GM19455 (cell line): Measurements from ENCODE around the gene SLC16A4.
A peak's percentile ranks its signal among the peaks of the same experiment; 100 is the strongest.
"Not testable (repeated sequence)": the region's sequence is repeated elsewhere in the genome, so short reads cannot be mapped to it uniquely, and the experiment has no call there.

Experiments
- ATAC-seq: cut with Tn5 transposase; IDR thresholded peaks from one replicate; pipeline ENCODE4 v1.9.1; 2021; ENCODE audit not compliant: unreplicated experiment

The SLC16A4 gene

GRCh38 chr1:110409316-110409715 is 18.5 kb upstream of the SLC16A4 start:
- no peak for ATAC-seq

- no peak for ATAC-seq
Observed at GRCh38 chr1:110408488-110408887, 17.7 kb upstream of the SLC16A4 start.

- peak; percentile 84 for ATAC-seq
Observed at GRCh38 chr1:110407260-110408210, 16.7 kb upstream of the SLC16A4 start, which contains the start of gene LAMTOR5. LAMTOR5 (minus strand) TSS chr1:110407694; CDS start chr1:110407620, 74 bp downstream.

DNA sequence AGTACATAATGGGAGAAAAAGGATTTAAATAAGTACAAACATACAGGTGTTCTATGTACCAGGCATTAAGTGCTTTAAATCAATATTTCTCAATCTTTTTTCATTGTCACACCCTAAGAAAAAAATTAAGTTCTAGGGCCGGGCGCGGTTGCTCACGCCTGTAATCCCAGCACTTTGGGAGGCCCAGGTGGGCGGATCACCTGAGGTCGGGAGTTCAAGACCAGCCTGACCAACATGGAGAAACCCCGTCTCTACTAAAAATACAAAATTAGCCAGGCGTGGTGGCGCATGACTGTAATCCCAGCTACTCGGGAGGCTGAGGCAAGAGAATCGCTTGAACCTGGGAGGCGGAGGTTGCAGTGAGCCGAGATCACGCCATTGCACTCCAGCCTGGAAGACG is 15.6 kb upstream of the SLC16A4 start:
- not testable (repeated sequence) for ATAC-seq

DNA sequence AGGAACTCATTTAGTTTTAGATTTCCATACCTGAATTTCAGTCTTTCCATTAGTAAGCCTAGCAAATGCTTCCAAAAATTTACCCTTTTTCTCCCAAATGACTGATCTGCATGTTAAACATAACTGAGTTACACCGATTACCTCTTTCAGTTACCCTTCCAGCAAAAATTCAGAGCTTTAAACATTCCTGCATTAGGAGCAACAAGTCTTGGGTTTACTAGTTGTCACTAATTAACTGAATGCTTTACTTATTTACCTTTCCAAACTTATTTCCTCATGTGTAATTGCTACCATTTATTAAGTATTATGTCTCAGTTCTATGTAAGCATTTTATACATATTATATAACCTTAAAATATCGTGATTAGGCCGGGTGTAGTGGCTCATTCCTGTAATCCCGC is 13.6 kb upstream of the SLC16A4 start:
- no peak for ATAC-seq

DNA sequence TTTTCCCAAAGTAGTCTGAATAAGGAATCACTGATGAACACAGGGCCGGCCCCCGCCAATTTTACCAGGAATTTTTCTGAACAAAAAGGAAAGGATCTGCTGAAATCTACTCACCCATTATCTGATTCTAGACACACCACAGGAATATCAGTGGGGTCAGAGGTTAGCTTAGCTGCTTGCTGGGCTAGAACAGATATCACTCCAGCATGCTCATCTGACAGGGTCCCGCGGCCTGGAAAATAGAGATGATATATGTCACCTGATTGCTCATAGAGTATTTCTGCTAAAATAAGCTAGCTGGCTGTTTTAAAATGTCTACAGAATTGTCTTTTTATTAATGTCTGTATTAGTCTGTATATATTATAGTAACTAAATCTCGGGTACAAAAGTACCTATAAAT is 13.0 kb upstream of the SLC16A4 start:
- ATAC-seq: no peak

- not testable (repeated sequence) for ATAC-seq
Observed at GRCh38 chr1:110396259-110396958, 5.6 kb upstream of the SLC16A4 start.

- ATAC-seq: no peak
Observed at GRCh38 chr1:110394493-110394820, 3.6 kb upstream of the SLC16A4 start.

- ATAC-seq: no peak
Observed at GRCh38 chr1:110393691-110394492, 3.1 kb upstream of the SLC16A4 start.

DNA sequence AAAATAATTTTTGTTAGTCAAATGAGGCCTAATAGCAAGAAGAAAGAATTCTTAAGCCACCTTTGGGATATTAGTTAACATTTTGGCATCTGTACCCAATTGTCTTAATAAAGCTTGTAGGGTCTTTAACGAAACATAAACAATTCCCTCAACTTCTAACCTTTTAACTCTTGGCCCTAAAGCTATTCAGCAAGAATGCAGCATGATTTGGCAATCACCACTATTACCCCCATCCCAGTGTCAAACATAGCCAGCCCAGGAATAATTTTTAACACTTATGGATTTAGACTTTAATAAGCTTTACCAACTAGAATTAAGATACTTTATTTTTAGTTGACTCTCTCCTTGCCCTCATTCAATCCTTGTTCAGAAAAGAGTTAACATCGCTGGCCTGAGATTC is 2.5 kb upstream of the SLC16A4 start:
- ATAC-seq: no peak

- ATAC-seq: no peak
Observed at GRCh38 chr1:110390096-110390495, 730 bp downstream of the SLC16A4 start.

DNA sequence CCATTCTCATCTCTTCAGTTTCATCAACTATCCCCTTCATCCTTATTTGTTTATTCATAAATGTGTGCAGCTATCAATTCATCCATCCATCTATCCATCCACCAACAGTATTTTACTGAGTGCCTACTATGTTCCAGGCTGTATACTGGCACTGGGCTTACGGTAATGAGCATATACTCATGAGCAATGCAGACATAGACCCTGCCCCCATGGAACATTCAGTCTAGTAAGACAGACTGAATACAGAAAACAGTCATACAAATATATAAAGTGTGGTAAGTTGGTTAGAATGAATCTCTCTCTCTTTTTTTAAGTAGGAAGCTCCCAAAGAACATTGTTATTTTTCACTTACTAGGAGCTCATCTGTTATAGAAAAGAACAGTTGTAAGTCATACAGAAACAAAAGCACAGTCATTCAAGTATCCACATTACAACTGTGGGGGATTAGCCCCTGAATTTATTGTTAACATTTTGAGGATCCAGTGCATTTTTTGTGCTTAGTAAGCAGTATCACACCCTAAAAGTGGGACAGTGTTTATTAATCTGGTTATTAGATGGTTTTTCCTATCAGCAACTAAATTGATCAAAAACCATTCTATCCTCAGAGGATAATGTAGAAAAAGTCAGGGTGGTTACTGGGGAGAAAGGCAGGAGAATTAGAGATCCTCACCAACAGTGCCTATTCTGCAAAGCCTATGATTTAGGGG is 3.6 kb downstream of the SLC16A4 start:
- no peak for ATAC-seq

GRCh38 chr1:110385369-110385768 is 5.5 kb downstream of the SLC16A4 start:
- ATAC-seq: no peak

DNA sequence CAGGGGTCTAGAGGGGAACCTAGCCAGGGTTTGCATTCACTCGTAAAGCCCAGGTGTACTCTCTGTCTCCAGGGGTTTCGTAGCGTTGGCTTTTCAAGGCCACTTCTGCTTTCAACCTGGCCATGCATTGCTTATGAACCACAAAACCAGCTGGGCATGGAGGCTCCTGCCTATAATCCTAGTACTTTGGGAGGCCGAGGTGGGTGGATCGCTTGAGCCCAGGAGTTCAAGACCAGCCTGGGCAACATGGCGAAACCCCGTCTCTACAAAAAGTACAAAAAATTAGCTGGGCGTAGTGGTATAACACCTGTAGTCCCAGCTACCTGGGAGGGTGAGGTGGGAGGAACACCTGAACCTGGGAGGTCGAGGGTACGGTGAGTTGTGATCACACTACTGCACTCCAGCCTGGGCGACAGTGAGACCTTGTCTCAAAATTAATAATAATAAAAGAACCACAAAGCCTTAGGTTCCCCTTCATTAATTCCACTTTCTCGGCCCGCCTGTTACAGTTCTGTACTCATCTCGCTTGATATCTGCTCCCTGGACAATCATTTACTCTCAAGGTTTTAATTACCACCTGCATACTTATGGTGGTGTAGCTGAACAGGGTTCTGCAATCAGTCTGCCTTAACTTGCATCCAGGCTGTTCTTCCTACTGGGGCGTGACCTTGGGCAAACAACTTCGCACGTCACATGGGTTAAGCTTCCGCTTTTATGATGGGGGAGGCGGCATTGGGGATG is 6.1 kb downstream of the SLC16A4 start:
- no peak for ATAC-seq

- no peak for ATAC-seq
Observed at GRCh38 chr1:110383251-110383990, 7.4 kb downstream of the SLC16A4 start.

- no peak for ATAC-seq
Observed at GRCh38 chr1:110380672-110381283, 10.0 kb downstream of the SLC16A4 start.

- no peak for ATAC-seq
Observed at GRCh38 chr1:110375490-110375889, 15.3 kb downstream of the SLC16A4 start.

GRCh38 chr1:110370827-110371226 is 20.0 kb downstream of the SLC16A4 start:
- ATAC-seq: no peak

GRCh38 chr1:110364221-110364620 is 26.6 kb downstream of the SLC16A4 start:
- ATAC-seq: no peak
